PFSK-1 (cell line): ENCODE results near the gene NCAM2. TPM values are rescaled to one million over a fixed set of nuclear protein-coding genes. Genes with fewer than 3 reads are reported as not detected.

Source experiments
- FOXP2 ChIP-seq: optimal IDR thresholded peaks from 2 replicates; pipeline ENCODE3; 2011; ENCODE audit warnings: borderline replicate concordance, control low read depth, inconsistent platforms; ENCODE audit not compliant: insufficient read depth; ENCODE audit errors: extremely low read length, extremely low read depth
- POLR2AphosphoS5 ChIP-seq: IDR thresholded peaks from 2 replicates; pipeline ENCODE4 v1.6.1; 2012; ENCODE audit warnings: low read depth, mild to moderate bottlenecking, control low read depth, low read length, moderate library complexity
- REST ChIP-seq, 2 experiments: IDR thresholded peaks; 2 replicates each; pipeline versions ENCODE4 v1.6.1 to v1.8.0; 2011 to 2012; ENCODE audit warnings: low read depth in 2 of 2, low read length in 2 of 2, control low read depth in 1 of 2, inconsistent platforms in 1 of 2, mild to moderate bottlenecking in 1 of 2, moderate library complexity in 1 of 2; ENCODE audit not compliant: insufficient read depth in 1 of 2
- SIN3A ChIP-seq: IDR thresholded peaks from 2 replicates; pipeline ENCODE4 v1.6.1; 2012; ENCODE audit warnings: mild to moderate bottlenecking, low read length, moderate library complexity, borderline replicate concordance; ENCODE audit not compliant: insufficient read depth
- TAF1 ChIP-seq: IDR thresholded peaks from 2 replicates; pipeline ENCODE4 v1.6.1; 2012; ENCODE audit warnings: low read length, control low read depth, borderline replicate concordance; ENCODE audit not compliant: insufficient read depth
- polyA plus RNA-seq: library from polyadenylated mRNA; unstranded; fragments of >200 nt; gene quantifications from one replicate; pipeline ENCODE4 v1.2.1, GENCODE V29; 2012; ENCODE audit warnings: low read depth, missing spikeins; ENCODE audit not compliant: insufficient read length

The NCAM2 gene
- polyA plus RNA-seq = 3.7 TPM

- no peak for TF ChIP-seq REST (IDR thresholded peaks at IDR 0.05; ENCODE audit: insufficient read depth in 1 of 2, low read depth in 2 of 2, low read length in 2 of 2)
- peak; percentile 46; the same call in 1 of the 2 replicates for TF ChIP-seq POLR2AphosphoS5
- TF ChIP-seq FOXP2 = peak; percentile 99
- no peak for TF ChIP-seq SIN3A
- TF ChIP-seq TAF1 = no peak
Observed at GRCh38 chr21:20997636-20998455, at the start of gene NCAM2. NCAM2 (plus strand) TSS chr21:20998409.

GRCh38 chr21:20949884-20950283 lies 48.3 kb upstream of the NCAM2 start:
- TF ChIP-seq POLR2AphosphoS5 = no peak
- TF ChIP-seq SIN3A = no peak
- no peak for TF ChIP-seq REST (IDR thresholded peaks at IDR 0.05; ENCODE audit: insufficient read depth in 1 of 2, low read depth in 2 of 2, low read length in 2 of 2)
- no peak for TF ChIP-seq FOXP2
- no peak for TF ChIP-seq TAF1

- TF ChIP-seq FOXP2 (no peak), SIN3A (no peak), TAF1 (no peak), REST (IDR thresholded peaks at IDR 0.05; ENCODE audit: insufficient read depth in 1 of 2, low read depth in 2 of 2, low read length in 2 of 2) (no peak), POLR2AphosphoS5 (no peak)
Observed at GRCh38 chr21:20965816-20966215, 32.4 kb upstream of the NCAM2 start.

- TF ChIP-seq TAF1 = no peak
- no peak for TF ChIP-seq SIN3A
- TF ChIP-seq POLR2AphosphoS5 = no peak
- TF ChIP-seq REST (IDR thresholded peaks at IDR 0.05; ENCODE audit: insufficient read depth in 1 of 2, low read depth in 2 of 2, low read length in 2 of 2) = no peak
Observed at GRCh38 chr21:20968391-20968790, 29.8 kb upstream of the NCAM2 start.

GRCh38 chr21:20970691-20971090 lies 27.5 kb upstream of the NCAM2 start:
- TF ChIP-seq POLR2AphosphoS5 = no peak
